SK-N-SH treated with all-trans-retinoic acid at 6 μM for 48 hours (cell line): ENCODE data around the gene CASP6.

Experiments used
- ATAC-seq: fragments of 200-7000 bp; cut with Tn5 transposase; 3 replicates; pipeline ENCODE4 v1.9.1; 2020; ENCODE audit warnings: mild to moderate bottlenecking, moderate library complexity
- ARNTL ChIP-seq: fragments of 450-650 bp; formaldehyde crosslinking; IDR thresholded peaks from 2 replicates; pipeline ENCODE4 v1.5.0; 2020; ENCODE audit warnings: low read depth, mild to moderate bottlenecking, moderate library complexity, borderline replicate concordance
- BACH2 ChIP-seq: fragments of 250-450 bp; sonication (Bioruptor Pico); IDR thresholded peaks from 2 replicates; pipeline ENCODE4 v1.9.0; 2021; ENCODE audit warnings: mild to moderate bottlenecking, borderline replicate concordance
- CREB5 ChIP-seq: fragments of 250-450 bp; sonication (Bioruptor Pico); IDR thresholded peaks from 2 replicates; pipeline ENCODE4 v1.5.1; 2020; ENCODE audit warnings: low read depth, mild to moderate bottlenecking, moderate library complexity
- CSDC2 ChIP-seq: fragments of 250-450 bp; sonication (Bioruptor Pico); IDR thresholded peaks from 2 replicates; pipeline ENCODE4 v1.5.0; 2020; ENCODE audit warnings: mild to moderate bottlenecking, moderate library complexity
- ESRRG ChIP-seq: fragments of 250-450 bp; sonication (Bioruptor Pico); IDR thresholded peaks from 2 replicates; pipeline ENCODE4 v1.6.1; 2021; ENCODE audit warnings: mild to moderate bottlenecking
- GLIS3 ChIP-seq: fragments of 250-450 bp; sonication (Bioruptor Pico); IDR thresholded peaks from 2 replicates; pipeline ENCODE4 v1.5.0; 2020; ENCODE audit warnings: mild to moderate bottlenecking, moderate library complexity
- ISL1 ChIP-seq: fragments of 250-450 bp; sonication (Bioruptor Pico); IDR thresholded peaks from 2 replicates; pipeline ENCODE4 v2.1.2; 2022; ENCODE audit warnings: mild to moderate bottlenecking, moderate library complexity
- OSR1 ChIP-seq: fragments of 250-450 bp; sonication (Bioruptor Pico); IDR thresholded peaks from 2 replicates; pipeline ENCODE4 v1.8.0; 2022; ENCODE audit warnings: moderate library complexity, mild to moderate bottlenecking, inconsistent platforms
- PATZ1 ChIP-seq: fragments of 250-450 bp; sonication (Bioruptor Pico); IDR thresholded peaks from 2 replicates; pipeline ENCODE4 v1.8.0; 2020; ENCODE audit warnings: mild to moderate bottlenecking, moderate library complexity, borderline replicate concordance
- POU6F1 ChIP-seq: fragments of 250-450 bp; sonication (Bioruptor Pico); IDR thresholded peaks from 2 replicates; pipeline ENCODE4 v1.8.0; 2021; ENCODE audit warnings: low read depth, mild to moderate bottlenecking, moderate library complexity, borderline replicate concordance
- PPARA ChIP-seq: fragments of 250-450 bp; sonication (Bioruptor Pico); IDR thresholded peaks from 2 replicates; pipeline ENCODE4 v1.5.0; 2020; ENCODE audit warnings: mild to moderate bottlenecking, borderline replicate concordance
- RARB ChIP-seq: fragments of 250-450 bp; sonication (Bioruptor Pico); IDR thresholded peaks from 2 replicates; pipeline ENCODE4 v1.8.0; 2021; ENCODE audit warnings: mild to moderate bottlenecking, moderate library complexity
- SNAI2 ChIP-seq: fragments of 250-450 bp; sonication (Bioruptor Pico); IDR thresholded peaks from 2 replicates; pipeline ENCODE4 v1.5.0; 2020; ENCODE audit warnings: mild to moderate bottlenecking, moderate library complexity
- TCF4 ChIP-seq: fragments of 250-450 bp; sonication (Bioruptor Pico); IDR thresholded peaks from 2 replicates; pipeline ENCODE4 v1.8.0; 2021; ENCODE audit warnings: mild to moderate bottlenecking, moderate library complexity, borderline replicate concordance
- TOX ChIP-seq: fragments of 250-450 bp; sonication (Bioruptor Pico); IDR thresholded peaks from 2 replicates; pipeline ENCODE4 v1.8.0; 2021; ENCODE audit warnings: mild to moderate bottlenecking, moderate library complexity, borderline replicate concordance
- TSHZ2 ChIP-seq: fragments of 250-450 bp; sonication (Bioruptor Pico); IDR thresholded peaks from 2 replicates; pipeline ENCODE4 v1.5.0; 2020; ENCODE audit warnings: mild to moderate bottlenecking, moderate library complexity
- ZC3H10 ChIP-seq: fragments of 250-450 bp; sonication (Bioruptor Pico); IDR thresholded peaks from 2 replicates; pipeline ENCODE4 v1.5.1; 2021; ENCODE audit warnings: mild to moderate bottlenecking, moderate library complexity
- ZFP3 ChIP-seq: fragments of 250-450 bp; sonication (Bioruptor Pico); IDR thresholded peaks from 2 replicates; pipeline ENCODE4 v1.5.0; 2020; ENCODE audit warnings: mild to moderate bottlenecking, moderate library complexity
- ZFP30 ChIP-seq: fragments of 450-650 bp; formaldehyde crosslinking; IDR thresholded peaks from 2 replicates; pipeline ENCODE4 v1.5.0; 2022; ENCODE audit warnings: mild to moderate bottlenecking, moderate library complexity
- ZNF70 ChIP-seq: fragments of 450-650 bp; formaldehyde crosslinking; IDR thresholded peaks from 2 replicates; pipeline ENCODE4 v1.5.0; 2020; ENCODE audit warnings: mild to moderate bottlenecking, moderate library complexity
- ZNF8 ChIP-seq: fragments of 450-650 bp; formaldehyde crosslinking; IDR thresholded peaks from 2 replicates; pipeline ENCODE4 v1.5.0; 2020; ENCODE audit warnings: mild to moderate bottlenecking, moderate library complexity

The CASP6 gene

GRCh38 chr4:109748114-109748513 is 44.9 kb upstream of the CASP6 start (continued):
- TF ChIP-seq POU6F1 (CRISPR knock-in tag) (no peak), ZNF8 (CRISPR knock-in tag) (no peak), ZC3H10 (CRISPR knock-in tag) (no peak), PPARA (no peak), ZNF70 (CRISPR knock-in tag) (no peak)

GRCh38 chr4:109746728-109747127 is 43.5 kb upstream of the CASP6 start:
- TF ChIP-seq ZC3H10 (CRISPR knock-in tag), result no peak
- no peak for TF ChIP-seq ESRRG
- no peak for TF ChIP-seq CSDC2 (CRISPR knock-in tag)
- no peak for TF ChIP-seq CREB5 (CRISPR knock-in tag)
- TF ChIP-seq PATZ1 (CRISPR knock-in tag), result no peak
- no peak for TF ChIP-seq BACH2 (CRISPR knock-in tag)
- TF ChIP-seq ZNF8 (CRISPR knock-in tag), result no peak
- no peak for TF ChIP-seq ZNF70 (CRISPR knock-in tag)
- TF ChIP-seq TOX (CRISPR knock-in tag), result no peak
- TF ChIP-seq GLIS3, result no peak
- no peak for TF ChIP-seq OSR1 (CRISPR knock-in tag)
- TF ChIP-seq RARB (CRISPR knock-in tag), result no peak
- no peak for TF ChIP-seq ISL1 (CRISPR knock-in tag)
- no peak for TF ChIP-seq TSHZ2 (CRISPR knock-in tag)
- TF ChIP-seq ARNTL (CRISPR knock-in tag), result no peak
- no peak for ATAC-seq

GRCh38 chr4:109745830-109746229 is 42.6 kb upstream of the CASP6 start:
- TF ChIP-seq ISL1 (CRISPR knock-in tag) (no peak), GLIS3 (no peak), ZFP3 (CRISPR knock-in tag) (no peak), TCF4 (CRISPR knock-in tag) (no peak), ESRRG (no peak), SNAI2 (no peak), ZFP30 (CRISPR knock-in tag) (no peak), CSDC2 (CRISPR knock-in tag) (no peak), PATZ1 (CRISPR knock-in tag) (no peak), ZNF70 (CRISPR knock-in tag) (no peak), RARB (CRISPR knock-in tag) (no peak), BACH2 (CRISPR knock-in tag) (no peak)
- no peak for ATAC-seq
